ENCODE data around the gene SEMA3D. TPM values are rescaled to one million over a fixed set of nuclear protein-coding genes. Genes with fewer than 3 reads are reported as not detected.

Gene SEMA3D
- total RNA-seq: not detected
- not detected for polyA plus RNA-seq

DNA sequence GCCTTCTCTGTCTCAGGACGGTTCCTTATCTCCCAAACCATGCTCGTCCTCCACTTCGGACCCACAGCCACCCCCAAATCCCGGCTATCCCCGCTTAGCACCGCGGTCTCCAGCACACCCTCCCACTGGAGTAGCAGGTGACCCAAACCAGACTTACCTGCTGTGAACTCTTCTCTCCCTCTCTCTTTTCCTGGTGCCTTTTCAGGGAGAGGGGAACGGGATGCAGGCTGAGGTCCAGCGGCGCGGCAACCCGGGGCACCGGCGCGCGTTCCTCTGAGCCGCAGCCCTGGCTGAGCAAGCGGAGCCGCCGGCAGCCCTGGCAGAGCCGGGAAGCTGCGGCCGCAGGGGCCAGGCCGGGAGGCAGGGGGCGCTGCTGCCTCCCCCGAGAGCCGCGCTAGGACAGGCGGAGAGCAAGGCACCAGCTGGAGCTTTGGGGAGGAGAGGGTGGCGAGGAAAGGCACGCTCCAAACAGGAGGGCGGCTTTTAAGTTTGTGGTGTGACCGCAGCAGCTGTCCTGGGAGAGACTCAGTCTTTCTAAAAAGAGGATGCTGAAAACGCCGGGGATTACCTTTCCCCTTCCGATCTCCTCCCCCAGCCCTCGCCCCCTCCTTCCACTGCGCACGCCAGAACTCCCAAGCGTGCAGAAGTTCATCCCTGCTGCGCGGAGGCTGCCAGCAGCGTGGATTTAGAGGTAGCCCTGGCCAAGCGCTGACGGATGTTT is at the start of gene SEMA3D:
TSS of gene SEMA3D (minus strand) at position 536 of the 721 bp plus-strand sequence. CDS start 65,165 bp downstream, outside the sequence.
- Mint-ChIP-seq H3K27me3 (peaks cover 5 to 7% of the 10 kb centered on the region in 2 donors), H3K9me3 (peaks cover 0 to 16% (median 5%) of the 10 kb centered on the region in 8 donors), H3K4me3 (no peak within 1 kb of the TSS), H3K27ac (no peak within 1 kb of the TSS), H3K36me3 (no peaks in the 10 kb centered on the region), H3K4me1 (peaks cover 0 to 2% (median 1%) of the 10 kb centered on the region in 4 donors)
- no peaks in the 10 kb centered on the region for H3K4me1 ChIP-seq (ENCODE audit: insufficient read depth, low read length)
- ChIA-PET CTCF (ENCODE audit: partially characterized antibody) (no interaction called here), POLR2A (ENCODE audit: partially characterized antibody) (no interaction called here)
- no peak within 1 kb of the TSS for H3K27ac ChIP-seq (ENCODE audit: low read depth, low read length)
- H3K36me3 ChIP-seq (ENCODE audit: insufficient read depth, low read length): no peaks in the 10 kb centered on the region
- intact Hi-C loops (cut with micrococcal nuclease): no loop called here
- H3K9me3 ChIP-seq (ENCODE audit: control insufficient read depth in 1 of 2, low read length in 2 of 2): peaks cover 0 to 3% of the 10 kb centered on the region in 2 donors
- H3K4me3 ChIP-seq (ENCODE audit: low read length in 2 of 2): no peak within 1 kb of the TSS
- no peak for DNase-seq
- H3K27me3 ChIP-seq (ENCODE audit: insufficient read depth, low read length): no peaks in the 10 kb centered on the region

DNA sequence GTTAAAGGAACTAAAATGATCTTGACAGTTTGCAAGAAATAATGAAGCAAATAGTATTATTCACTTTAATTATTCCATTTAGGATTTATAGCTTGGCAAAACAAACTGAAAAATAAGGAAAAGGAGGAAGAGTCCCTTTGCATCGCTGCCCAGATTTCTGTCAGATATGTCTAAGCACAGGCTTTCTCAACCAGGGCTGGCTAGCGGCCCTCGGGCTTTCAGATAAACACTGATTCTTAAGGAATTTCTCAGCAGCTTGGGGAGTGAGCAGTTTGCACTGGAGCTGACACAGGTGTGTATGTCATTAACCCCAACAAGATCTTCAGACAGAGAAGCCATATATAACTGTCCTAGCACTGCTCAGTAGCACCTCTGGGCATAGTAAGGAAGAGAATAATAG is 47.9 kb upstream of the SEMA3D start:
- H3K4me3 ChIP-seq (ENCODE audit: low read length in 2 of 2): no peak overlapping the region
- peaks cover 0 to 21% (median 6%) of the 10 kb centered on the region in 8 donors for H3K9me3 Mint-ChIP-seq
- POLR2A ChIA-PET (ENCODE audit: partially characterized antibody): no interaction called here
- CTCF ChIA-PET (ENCODE audit: partially characterized antibody): no interaction called here
- H3K27ac ChIP-seq (ENCODE audit: low read depth, low read length): no peak overlapping the region
- H3K27ac Mint-ChIP-seq: no peak overlapping the region
- H3K4me3 Mint-ChIP-seq: no peak overlapping the region
- no peaks in the 10 kb centered on the region for H3K36me3 ChIP-seq (ENCODE audit: insufficient read depth, low read length)
- no peaks in the 10 kb centered on the region for H3K4me1 Mint-ChIP-seq
- H3K27me3 Mint-ChIP-seq: no peaks in the 10 kb centered on the region
- no peak for DNase-seq
- no peaks in the 10 kb centered on the region for H3K27me3 ChIP-seq (ENCODE audit: insufficient read depth, low read length)
- intact Hi-C loops (cut with micrococcal nuclease): no loop called here
- no peaks in the 10 kb centered on the region for H3K36me3 Mint-ChIP-seq
- no peaks in the 10 kb centered on the region for H3K9me3 ChIP-seq (ENCODE audit: control insufficient read depth in 1 of 2, low read length in 2 of 2)
- no peaks in the 10 kb centered on the region for H3K4me1 ChIP-seq (ENCODE audit: insufficient read depth, low read length)

DNA sequence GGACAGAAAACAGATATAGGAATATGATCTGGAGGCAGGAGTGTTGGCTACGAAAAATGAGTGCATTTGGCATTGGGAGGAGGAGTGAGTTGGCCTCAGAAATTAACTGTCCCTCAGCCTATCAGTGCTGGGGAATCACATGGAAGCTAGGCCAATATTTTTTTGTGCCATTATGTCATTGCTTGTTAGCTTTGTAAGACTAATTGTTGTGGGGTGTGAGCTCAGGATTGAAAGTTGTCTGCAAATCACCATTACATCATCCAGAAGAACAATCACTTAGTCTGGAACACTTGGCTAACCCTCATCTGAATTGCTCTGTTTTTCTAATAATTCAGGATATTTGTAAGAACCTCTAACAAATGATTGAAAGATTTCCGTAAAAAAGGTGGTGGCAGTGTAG is 45.2 kb upstream of the SEMA3D start:
- H3K4me3 ChIP-seq (ENCODE audit: low read length in 2 of 2): no peak overlapping the region
- Mint-ChIP-seq H3K27me3 (no peaks in the 10 kb centered on the region), H3K4me1 (no peaks in the 10 kb centered on the region), H3K36me3 (no peaks in the 10 kb centered on the region), H3K9me3 (peaks cover 0 to 20% (median 5%) of the 10 kb centered on the region in 8 donors), H3K4me3 (no peak overlapping the region), H3K27ac (no peak overlapping the region)
- no peak for DNase-seq
- ChIA-PET CTCF (ENCODE audit: partially characterized antibody) (no interaction called here), POLR2A (ENCODE audit: partially characterized antibody) (no interaction called here)
- no peaks in the 10 kb centered on the region for H3K27me3 ChIP-seq (ENCODE audit: insufficient read depth, low read length)
- no peaks in the 10 kb centered on the region for H3K4me1 ChIP-seq (ENCODE audit: insufficient read depth, low read length)
- H3K27ac ChIP-seq (ENCODE audit: low read depth, low read length): no peak overlapping the region
- no peaks in the 10 kb centered on the region for H3K9me3 ChIP-seq (ENCODE audit: control insufficient read depth in 1 of 2, low read length in 2 of 2)
- H3K36me3 ChIP-seq (ENCODE audit: insufficient read depth, low read length): no peaks in the 10 kb centered on the region
- intact Hi-C loops (cut with micrococcal nuclease): no loop called here

DNA sequence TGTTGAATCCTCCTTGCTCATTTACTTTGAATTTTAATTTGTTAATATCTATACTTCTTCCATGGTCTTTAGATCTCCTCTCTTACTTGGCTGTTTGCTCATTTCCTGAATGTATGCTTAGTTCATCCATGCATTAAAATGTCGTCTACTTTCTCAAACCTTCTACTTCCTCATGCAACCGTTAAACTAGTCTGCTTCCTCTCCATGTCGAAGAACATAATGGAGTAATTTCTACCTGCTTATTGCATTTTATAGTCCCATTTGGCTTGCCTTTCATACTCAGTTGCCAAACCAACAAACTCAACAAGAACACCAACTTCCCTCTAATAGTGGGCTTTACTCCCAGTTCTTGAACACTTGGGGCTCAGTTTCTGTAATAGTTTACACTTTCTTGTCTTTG is 43.8 kb upstream of the SEMA3D start:
- peaks cover 0 to 20% (median 4%) of the 10 kb centered on the region in 8 donors for H3K9me3 Mint-ChIP-seq
- H3K4me3 ChIP-seq (ENCODE audit: low read length in 2 of 2): no peak overlapping the region
- H3K27me3 Mint-ChIP-seq: no peaks in the 10 kb centered on the region
- H3K4me1 Mint-ChIP-seq: no peaks in the 10 kb centered on the region
- H3K36me3 ChIP-seq (ENCODE audit: insufficient read depth, low read length): no peaks in the 10 kb centered on the region
- POLR2A ChIA-PET (ENCODE audit: partially characterized antibody): no interaction called here
- no peaks in the 10 kb centered on the region for H3K27me3 ChIP-seq (ENCODE audit: insufficient read depth, low read length)
- intact Hi-C loops (cut with micrococcal nuclease): no loop called here
- no peak overlapping the region for H3K27ac ChIP-seq (ENCODE audit: low read depth, low read length)
- no peak overlapping the region for H3K27ac Mint-ChIP-seq
- H3K9me3 ChIP-seq (ENCODE audit: control insufficient read depth in 1 of 2, low read length in 2 of 2): no peaks in the 10 kb centered on the region
- DNase-seq: no peak
- CTCF ChIA-PET (ENCODE audit: partially characterized antibody): no interaction called here
- no peaks in the 10 kb centered on the region for H3K4me1 ChIP-seq (ENCODE audit: insufficient read depth, low read length)
- H3K36me3 Mint-ChIP-seq: no peaks in the 10 kb centered on the region
- no peak overlapping the region for H3K4me3 Mint-ChIP-seq

DNA sequence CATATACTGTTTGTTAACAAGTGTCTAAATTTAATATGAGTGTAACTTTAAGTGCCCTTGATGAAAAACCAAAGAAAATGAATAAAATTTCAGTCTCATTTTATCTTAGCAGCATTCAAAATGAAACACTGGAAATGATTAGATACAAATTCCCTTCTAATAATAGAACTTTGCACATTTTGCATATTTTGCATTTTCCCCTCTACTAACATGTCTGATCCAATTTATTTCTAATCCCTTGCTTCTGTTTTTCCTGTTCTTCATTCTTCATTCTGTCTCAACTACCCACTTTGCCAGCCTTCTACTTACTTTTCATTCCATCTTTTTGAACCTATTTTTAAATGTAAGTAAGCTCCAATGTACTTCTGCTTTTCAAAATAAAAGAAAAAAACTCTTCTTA is 42.7 kb upstream of the SEMA3D start:
- H3K9me3 ChIP-seq (ENCODE audit: control insufficient read depth in 1 of 2, low read length in 2 of 2): no peaks in the 10 kb centered on the region
- no peak overlapping the region for H3K27ac ChIP-seq (ENCODE audit: low read depth, low read length)
- H3K36me3 ChIP-seq (ENCODE audit: insufficient read depth, low read length): no peaks in the 10 kb centered on the region
- H3K27me3 Mint-ChIP-seq: no peaks in the 10 kb centered on the region
- H3K27me3 ChIP-seq (ENCODE audit: insufficient read depth, low read length): no peaks in the 10 kb centered on the region
- no peak overlapping the region for H3K4me3 Mint-ChIP-seq
- ChIA-PET CTCF (ENCODE audit: partially characterized antibody) (no interaction called here), POLR2A (ENCODE audit: partially characterized antibody) (no interaction called here)
- H3K9me3 Mint-ChIP-seq: peaks cover 0 to 20% (median 4%) of the 10 kb centered on the region in 8 donors
- DNase-seq: no peak
- H3K36me3 Mint-ChIP-seq: no peaks in the 10 kb centered on the region
- no peak overlapping the region for H3K27ac Mint-ChIP-seq
- intact Hi-C loops (cut with micrococcal nuclease): no loop called here
- H3K4me1 ChIP-seq (ENCODE audit: insufficient read depth, low read length): no peaks in the 10 kb centered on the region
- no peak overlapping the region for H3K4me3 ChIP-seq (ENCODE audit: low read length in 2 of 2)
- no peaks in the 10 kb centered on the region for H3K4me1 Mint-ChIP-seq

DNA sequence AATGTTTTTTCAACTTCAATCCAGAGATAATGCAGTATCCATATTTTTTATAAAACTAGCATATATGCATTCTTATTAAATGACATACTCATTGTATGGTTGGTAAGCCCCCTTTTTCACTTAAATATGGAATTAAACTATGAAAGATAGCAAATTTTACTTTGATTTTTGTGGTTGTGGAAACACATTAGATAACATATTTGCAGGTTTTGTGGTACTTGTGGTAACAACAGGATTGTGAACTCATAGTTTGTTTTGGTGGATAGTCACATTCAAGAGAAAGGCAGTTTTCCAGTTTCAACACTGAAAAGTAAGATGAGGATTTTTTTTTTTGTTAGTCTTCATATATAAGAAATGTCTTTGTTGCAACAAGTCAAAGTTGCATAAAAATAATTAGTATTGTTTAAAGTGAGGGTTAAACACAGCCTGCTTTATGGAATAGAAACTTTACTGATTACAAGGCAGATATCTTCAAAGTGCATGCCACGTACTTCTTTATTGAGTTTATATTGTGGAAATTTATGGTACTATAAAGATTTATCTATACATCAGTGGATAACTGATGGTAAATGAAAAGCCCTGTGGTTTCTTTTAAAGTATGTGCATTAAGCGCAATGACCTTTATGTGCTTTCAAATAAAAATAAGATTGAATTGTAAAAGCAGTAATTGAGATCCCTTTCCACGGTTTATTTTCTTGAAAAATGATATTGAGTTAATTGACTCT is 39.7 kb upstream of the SEMA3D start:
- Histone ChIP-seq H3K27ac (ENCODE audit: low read depth, low read length) (no peak overlapping the region), H3K4me3 (ENCODE audit: low read length in 2 of 2) (no peak overlapping the region), H3K27me3 (ENCODE audit: insufficient read depth, low read length) (no peaks in the 10 kb centered on the region), H3K9me3 (ENCODE audit: control insufficient read depth in 1 of 2, low read length in 2 of 2) (no peaks in the 10 kb centered on the region), H3K36me3 (ENCODE audit: insufficient read depth, low read length) (no peaks in the 10 kb centered on the region), H3K4me1 (ENCODE audit: insufficient read depth, low read length) (no peaks in the 10 kb centered on the region)
- no peak overlapping the region for H3K4me3 Mint-ChIP-seq
- no peaks in the 10 kb centered on the region for H3K4me1 Mint-ChIP-seq
- ChIA-PET CTCF (ENCODE audit: partially characterized antibody) (no interaction called here), POLR2A (ENCODE audit: partially characterized antibody) (no interaction called here)
- no peak for DNase-seq
- no peaks in the 10 kb centered on the region for H3K27me3 Mint-ChIP-seq
- peaks cover 0 to 11% (median 1%) of the 10 kb centered on the region in 8 donors for H3K9me3 Mint-ChIP-seq
- intact Hi-C loops (cut with micrococcal nuclease): no loop called here
- no peaks in the 10 kb centered on the region for H3K36me3 Mint-ChIP-seq
- H3K27ac Mint-ChIP-seq: no peak overlapping the region

DNA sequence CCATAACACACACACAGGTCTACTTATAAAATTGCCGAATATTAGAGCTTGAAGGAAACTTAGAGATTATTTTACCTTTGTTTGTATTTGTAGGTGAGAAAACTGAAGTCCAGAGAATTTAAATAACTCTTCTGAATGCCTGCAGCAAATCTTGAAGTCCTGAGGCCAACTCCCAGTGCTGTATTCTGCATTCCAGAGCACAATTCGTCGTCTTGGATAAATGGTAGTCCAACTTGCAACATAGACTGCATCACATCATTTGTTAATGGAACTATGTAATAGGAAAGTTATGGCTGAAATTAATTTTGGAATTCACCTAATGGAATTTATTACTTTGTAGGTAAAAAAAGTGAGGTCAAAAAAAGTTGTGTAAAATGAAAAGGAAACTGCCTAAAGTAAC is 37.3 kb upstream of the SEMA3D start:
- no peaks in the 10 kb centered on the region for H3K27me3 Mint-ChIP-seq
- DNase-seq: no peak
- Histone ChIP-seq H3K27ac (ENCODE audit: low read depth, low read length) (no peak overlapping the region), H3K9me3 (ENCODE audit: control insufficient read depth in 1 of 2, low read length in 2 of 2) (no peaks in the 10 kb centered on the region), H3K4me1 (ENCODE audit: insufficient read depth, low read length) (no peaks in the 10 kb centered on the region), H3K36me3 (ENCODE audit: insufficient read depth, low read length) (no peaks in the 10 kb centered on the region), H3K27me3 (ENCODE audit: insufficient read depth, low read length) (no peaks in the 10 kb centered on the region), H3K4me3 (ENCODE audit: low read length in 2 of 2) (no peak overlapping the region)
- no peak overlapping the region for H3K4me3 Mint-ChIP-seq
- H3K36me3 Mint-ChIP-seq: no peaks in the 10 kb centered on the region
- POLR2A ChIA-PET (ENCODE audit: partially characterized antibody): no interaction called here
- H3K9me3 Mint-ChIP-seq: peaks cover 0 to 6% (median 0%) of the 10 kb centered on the region in 8 donors
- intact Hi-C loops (cut with micrococcal nuclease): no loop called here
- H3K4me1 Mint-ChIP-seq: no peaks in the 10 kb centered on the region
- H3K27ac Mint-ChIP-seq: no peak overlapping the region
- CTCF ChIA-PET (ENCODE audit: partially characterized antibody): no interaction called here

All from CD4-positive, alpha-beta memory T cell (primary cell).